HG02642 (cell line): ENCODE measurements around the gene KIAA1328.

ENCODE experiments used
- ATAC-seq: cut with Tn5 transposase; IDR thresholded peaks from one replicate; pipeline ENCODE4 v1.9.1; 2021; ENCODE audit warnings: mild to moderate bottlenecking; ENCODE audit not compliant: unreplicated experiment, poor library complexity

KIAA1328 gene

GRCh38 chr18:37182340-37183135 lies 353.6 kb downstream of the KIAA1328 start:
- ATAC-seq, result no peak

GRCh38 chr18:37184209-37184868 lies 355.4 kb downstream of the KIAA1328 start:
- no peak for ATAC-seq

GRCh38 chr18:37188016-37188791 lies 359.3 kb downstream of the KIAA1328 start:
- ATAC-seq, result no peak

- ATAC-seq, result no peak
Observed at GRCh38 chr18:37199741-37200140, 370.8 kb downstream of the KIAA1328 start.

- no peak for ATAC-seq
Observed at GRCh38 chr18:37207343-37207742, 378.4 kb downstream of the KIAA1328 start.

GRCh38 chr18:37210781-37211180 lies 381.9 kb downstream of the KIAA1328 start:
- no peak for ATAC-seq

GRCh38 chr18:37218022-37218590 lies 389.2 kb downstream of the KIAA1328 start:
- ATAC-seq, result no peak

GRCh38 chr18:37219257-37219656 lies 390.3 kb downstream of the KIAA1328 start:
- no peak for ATAC-seq

GRCh38 chr18:37222354-37222998 lies 393.5 kb downstream of the KIAA1328 start:
- ATAC-seq, result no peak

GRCh38 chr18:37222999-37223378 lies 394.1 kb downstream of the KIAA1328 start:
- ATAC-seq, result no peak

GRCh38 chr18:37225279-37225678 lies 396.4 kb downstream of the KIAA1328 start:
- no peak for ATAC-seq

GRCh38 chr18:37230768-37231167 lies 401.8 kb downstream of the KIAA1328 start:
- ATAC-seq, result no peak

GRCh38 chr18:37231251-37231650 lies 402.3 kb downstream of the KIAA1328 start:
- no peak for ATAC-seq

GRCh38 chr18:37235583-37235982 lies 406.7 kb downstream of the KIAA1328 start:
- ATAC-seq, result no peak

GRCh38 chr18:37238282-37239108 lies 409.6 kb downstream of the KIAA1328 start:
- no peak for ATAC-seq

- no peak for ATAC-seq
Observed at GRCh38 chr18:37242091-37242490, 413.2 kb downstream of the KIAA1328 start.

- no peak for ATAC-seq
Observed at GRCh38 chr18:37242826-37243560, 414.1 kb downstream of the KIAA1328 start.

GRCh38 chr18:37243741-37244140 lies 414.8 kb downstream of the KIAA1328 start:
- no peak for ATAC-seq

GRCh38 chr18:37244618-37245017 lies 415.7 kb downstream of the KIAA1328 start:
- no peak for ATAC-seq
